OCI-LY3 (cell line): ENCODE data around the gene OPA3.
A peak's percentile ranks its signal among the peaks of the same experiment; 100 is the strongest.

Source experiments
- H2AFZ ChIP-seq: fragments of 200-600, 300-600 bp; shearing (Covaris generic); 2 replicates; pipeline ENCODE4 v1.6.0; 2014; ENCODE audit warnings: antibody characterized with exemption, low read depth, low read length
- H3K27ac ChIP-seq: fragments of 200-600, 300-600 bp; sonication (generic); 2 replicates; pipeline ENCODE4 v1.5.1; 2014; ENCODE audit warnings: mild to moderate bottlenecking, low read length, moderate library complexity, mixed read lengths
- H3K27me3 ChIP-seq: fragments of 200-600, 300-600 bp; sonication (generic); 2 replicates; pipeline ENCODE4 v1.6.1; 2014; ENCODE audit warnings: low read depth, low read length, mixed read lengths
- H3K36me3 ChIP-seq: fragments of 200-600, 300-600 bp; sonication (generic); replicated peaks from 2 replicates; pipeline ENCODE3; 2014; ENCODE audit warnings: low read depth, low read length, mixed read lengths
- H3K4me1 ChIP-seq: fragments of 300-600, 200-600 bp; sonication (generic); 2 replicates; pipeline ENCODE4 v1.6.1; 2014; ENCODE audit warnings: low read length, mixed read lengths
- H3K4me2 ChIP-seq: fragments of 200-600, 300-600 bp; sonication (generic); 2 replicates; pipeline ENCODE4 v1.6.1; 2014; ENCODE audit warnings: low read length, mixed read lengths
- H3K4me3 ChIP-seq: fragments of 300-600, 200-600 bp; sonication (generic); 2 replicates; pipeline ENCODE4 v1.5.1; 2014; ENCODE audit warnings: antibody characterized with exemption, mild to moderate bottlenecking, low read length, moderate library complexity
- H3K79me2 ChIP-seq: fragments of 300-600, 200-600 bp; shearing (Covaris generic); 2 replicates; pipeline ENCODE4 v1.6.1; 2014; ENCODE audit warnings: mild to moderate bottlenecking, low read length, mixed read lengths
- H3K9ac ChIP-seq: fragments of 300-600, 200-600 bp; shearing (Covaris generic); 2 replicates; pipeline ENCODE4 v1.6.0; 2014; ENCODE audit warnings: mild to moderate bottlenecking, low read length, moderate library complexity
- H3K9me3 ChIP-seq: fragments of 200-600, 300-600 bp; shearing (Covaris generic); 2 replicates; pipeline ENCODE4 v1.6.1; 2014; ENCODE audit warnings: low read length, mixed read lengths; ENCODE audit not compliant: insufficient read depth
- H4K20me1 ChIP-seq: fragments of 200-600, 300-600 bp; sonication (generic); 2 replicates; pipeline ENCODE4 v1.6.1; 2016; ENCODE audit warnings: low read length, mixed read lengths; ENCODE audit not compliant: insufficient read depth
- CTCF ChIP-seq: fragments of 200-600, 300-600 bp; sonication (generic); IDR thresholded peaks from 2 replicates; pipeline ENCODE4 v1.5.1; 2014; ENCODE audit warnings: antibody characterized with exemption, low read length, low read depth
- EZH2phosphoT487 ChIP-seq: fragments of 200-600 bp; shearing (Covaris generic); IDR thresholded peaks from 2 replicates; pipeline ENCODE4 v1.6.1; 2018; ENCODE audit warnings: antibody characterized with exemption, mixed run types, low read depth

OPA3 gene

GRCh38 chr19:45575216-45575615, 9.4 kb downstream of the OPA3 start:
- no peaks in the 10 kb centered on the region for H4K20me1 ChIP-seq
- H3K9ac ChIP-seq = no peak overlapping the region
- TF ChIP-seq EZH2phosphoT487 = no peak
- TF ChIP-seq CTCF = no peak
- no peak overlapping the region for H3K27ac ChIP-seq
- H3K9me3 ChIP-seq = no peaks in the 10 kb centered on the region
- no peak overlapping the region for H3K4me3 ChIP-seq
- H3K27me3 ChIP-seq = no peaks in the 10 kb centered on the region
- peaks cover 5% of the 10 kb centered on the region; the same call in 1 of the 2 replicates for H3K79me2 ChIP-seq
- H3K4me1 ChIP-seq = no peaks in the 10 kb centered on the region
- H2AFZ ChIP-seq = no peak overlapping the region
- no peak overlapping the region for H3K4me2 ChIP-seq
- H3K36me3 ChIP-seq = peaks cover 2% of the 10 kb centered on the region

DNA sequence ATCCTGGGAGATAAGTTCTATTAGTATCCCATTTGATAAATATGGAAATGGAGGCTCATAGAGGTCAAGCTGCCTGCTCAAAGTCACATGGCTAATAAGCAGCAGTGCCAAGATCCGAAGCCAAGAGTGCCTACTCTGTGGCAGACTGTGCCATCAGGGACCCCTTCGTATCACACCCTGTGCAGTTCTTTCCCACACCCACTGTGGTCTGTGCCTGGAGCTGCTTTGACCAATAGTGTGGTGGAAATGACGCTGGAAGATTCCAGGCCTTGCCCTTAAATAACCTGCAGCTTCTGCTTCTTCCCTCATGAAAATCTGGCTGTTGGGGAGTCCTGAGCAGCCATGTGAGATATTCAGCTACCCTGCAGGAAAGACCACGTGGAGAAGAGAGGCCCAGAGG, 10.1 kb downstream of the OPA3 start:
- Histone ChIP-seq H3K27me3 (no peaks in the 10 kb centered on the region), H2AFZ (no peak overlapping the region), H3K9me3 (no peaks in the 10 kb centered on the region), H3K4me3 (no peak overlapping the region), H3K36me3 (peaks cover 2% of the 10 kb centered on the region), H3K4me2 (no peak overlapping the region), H3K27ac (no peak overlapping the region), H3K9ac (no peak overlapping the region), H3K4me1 (no peaks in the 10 kb centered on the region), H3K79me2 (peaks cover 5% of the 10 kb centered on the region; the same call in 1 of the 2 replicates), H4K20me1 (no peaks in the 10 kb centered on the region)
- TF ChIP-seq EZH2phosphoT487 (no peak), CTCF (no peak)

GRCh38 chr19:45571457-45572220, 13.0 kb downstream of the OPA3 start:
- Histone ChIP-seq H3K27me3 (no peaks in the 10 kb centered on the region), H3K79me2 (no peaks in the 10 kb centered on the region; the same call in none of the 2 replicates), H3K9me3 (no peaks in the 10 kb centered on the region), H4K20me1 (peaks cover 4% of the 10 kb centered on the region; the same call in 1 of the 2 replicates), H3K4me3 (no peak overlapping the region), H2AFZ (no peak overlapping the region), H3K27ac (no peak overlapping the region), H3K4me1 (no peaks in the 10 kb centered on the region), H3K9ac (no peak overlapping the region), H3K36me3 (peaks cover 2% of the 10 kb centered on the region), H3K4me2 (no peak overlapping the region)
- TF ChIP-seq CTCF = no peak
- TF ChIP-seq EZH2phosphoT487 = no peak

DNA sequence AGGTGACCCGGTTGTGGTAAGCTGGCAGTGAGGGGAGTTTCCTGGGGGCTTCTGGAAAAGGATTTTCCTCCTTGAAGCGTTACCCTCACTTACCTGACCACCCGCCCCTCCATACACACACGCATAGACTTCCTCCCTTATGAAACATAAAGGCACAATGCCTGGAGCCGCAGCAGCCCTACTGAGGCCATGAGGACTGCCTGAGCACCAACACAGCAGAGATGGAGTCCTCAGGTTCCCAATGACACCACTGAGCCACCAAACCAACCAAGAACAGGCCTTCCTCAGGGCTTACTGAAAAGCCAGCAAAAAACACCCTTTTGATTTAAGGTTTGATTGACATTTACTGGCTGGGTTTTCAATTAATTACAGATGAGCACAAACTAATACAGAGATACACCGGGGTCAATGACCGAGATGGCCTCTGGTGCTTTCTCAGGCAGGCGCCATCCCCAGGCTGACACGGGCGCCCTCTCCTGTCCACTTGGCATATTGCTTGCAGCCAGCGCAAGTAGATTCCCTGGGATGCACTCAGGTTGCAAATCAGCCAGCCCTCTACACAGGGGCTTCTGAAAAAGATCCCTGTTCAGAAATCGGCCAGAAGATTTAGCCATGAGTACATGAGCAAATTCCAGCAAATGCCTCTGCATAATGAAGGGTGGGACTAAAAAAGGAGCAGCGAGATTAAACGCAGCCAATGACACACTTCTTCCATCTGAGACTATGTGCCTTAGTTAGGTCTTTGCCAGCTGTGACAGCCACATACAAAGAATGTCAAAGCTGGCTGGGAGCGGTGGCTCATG, 14.8 kb downstream of the OPA3 start:
- TF ChIP-seq EZH2phosphoT487 (no peak), CTCF (peak; percentile 77)
- Histone ChIP-seq H2AFZ (no peak overlapping the region), H3K36me3 (peaks cover 2% of the 10 kb centered on the region), H3K4me3 (no peak overlapping the region), H3K27ac (no peak overlapping the region), H3K4me1 (no peaks in the 10 kb centered on the region), H4K20me1 (peaks cover 4% of the 10 kb centered on the region; the same call in 1 of the 2 replicates), H3K9ac (no peak overlapping the region), H3K9me3 (no peaks in the 10 kb centered on the region), H3K79me2 (no peaks in the 10 kb centered on the region; the same call in 1 of the 2 replicates), H3K4me2 (no peak overlapping the region), H3K27me3 (no peaks in the 10 kb centered on the region)
